Measurements from ENCODE around the gene IBA57.

IBA57 gene

GRCh38 chr1:228161362-228161761, 4.2 kb upstream of the IBA57 start:
- H3F3A ChIP-seq (ENCODE audit: insufficient read depth, low read length): no peaks in the 10 kb centered on the region
- no peak overlapping the region for H3K27ac ChIP-seq (ENCODE audit: low read length)
- TF ChIP-seq EZH2phosphoT487 (IDR thresholded peaks at IDR 0.05; ENCODE audit: low read length) (no peak), EZH2 (optimal IDR thresholded peaks at IDR 0.05; ENCODE audit: low read depth, low read length) (no peak), CTCF (IDR thresholded peaks at IDR 0.05; ENCODE audit: low read length) (no peak)

GRCh38 chr1:228161866-228162265, 3.7 kb upstream of the IBA57 start:
- no peak for DNase-seq

More at GRCh38 chr1:228161362-228161761, 4.2 kb upstream of the IBA57 start:
- Histone ChIP-seq H3K36me3 (replicated peaks; ENCODE audit: insufficient read depth, low read length) (no peaks in the 10 kb centered on the region), H3K79me2 (ENCODE audit: low read length) (peaks cover 2% of the 10 kb centered on the region; the same call in 1 of the 2 replicates), H3K4me3 (ENCODE audit: low read length) (no peak overlapping the region), H3K4me2 (ENCODE audit: low read depth, low read length) (no peak overlapping the region), H4K20me1 (ENCODE audit: insufficient read depth, low read length) (no peaks in the 10 kb centered on the region), H3K27me3 (replicated peaks; ENCODE audit: insufficient read depth, low read length) (no peaks in the 10 kb centered on the region; the same call in 1 of the 2 replicates), H3K9me2 (replicated peaks; ENCODE audit: insufficient read depth, low read length) (no peaks in the 10 kb centered on the region), H3K4me1 (ENCODE audit: low read length) (no peaks in the 10 kb centered on the region), H3K9me3 (replicated peaks; ENCODE audit: insufficient read depth, low read length) (no peaks in the 10 kb centered on the region), H3K9ac (ENCODE audit: low read length) (no peak overlapping the region), H2AFZ (ENCODE audit: low read length) (no peak overlapping the region)
- DNase-seq: no peak

GRCh38 chr1:228162286-228163006, 3.2 kb upstream of the IBA57 start:
- H3K9ac ChIP-seq (ENCODE audit: low read length): no peak overlapping the region
- no peak for TF ChIP-seq CTCF (IDR thresholded peaks at IDR 0.05; ENCODE audit: low read length)
- TF ChIP-seq EZH2 (optimal IDR thresholded peaks at IDR 0.05; ENCODE audit: low read depth, low read length): no peak
- no peak for TF ChIP-seq EZH2phosphoT487 (IDR thresholded peaks at IDR 0.05; ENCODE audit: low read length)
- no peaks in the 10 kb centered on the region for H4K20me1 ChIP-seq (ENCODE audit: insufficient read depth, low read length)
- H3K27ac ChIP-seq (ENCODE audit: low read length): no peak overlapping the region
- H3K4me2 ChIP-seq (ENCODE audit: low read depth, low read length): no peak overlapping the region
- DNase-seq: no peak
- no peaks in the 10 kb centered on the region for H3K9me2 ChIP-seq (replicated peaks; ENCODE audit: insufficient read depth, low read length)
- H3K27me3 ChIP-seq (replicated peaks; ENCODE audit: insufficient read depth, low read length): no peaks in the 10 kb centered on the region; the same call in 1 of the 2 replicates
- no peaks in the 10 kb centered on the region for H3F3A ChIP-seq (ENCODE audit: insufficient read depth, low read length)
- no peak overlapping the region for H2AFZ ChIP-seq (ENCODE audit: low read length)
- peaks cover 12% of the 10 kb centered on the region for H3K79me2 ChIP-seq (ENCODE audit: low read length)
- no peaks in the 10 kb centered on the region for H3K9me3 ChIP-seq (replicated peaks; ENCODE audit: insufficient read depth, low read length)
- no peak overlapping the region for H3K4me3 ChIP-seq (ENCODE audit: low read length)
- H3K4me1 ChIP-seq (ENCODE audit: low read length): peaks cover 5% of the 10 kb centered on the region
- no peaks in the 10 kb centered on the region for H3K36me3 ChIP-seq (replicated peaks; ENCODE audit: insufficient read depth, low read length)

More at GRCh38 chr1:228161866-228162265, 3.7 kb upstream of the IBA57 start:
- Histone ChIP-seq H2AFZ (ENCODE audit: low read length) (no peak overlapping the region), H3K79me2 (ENCODE audit: low read length) (peaks cover 7% of the 10 kb centered on the region), H3K4me3 (ENCODE audit: low read length) (no peak overlapping the region), H3K27ac (ENCODE audit: low read length) (no peak overlapping the region), H3K4me2 (ENCODE audit: low read depth, low read length) (no peak overlapping the region), H3K27me3 (replicated peaks; ENCODE audit: insufficient read depth, low read length) (no peaks in the 10 kb centered on the region; the same call in 1 of the 2 replicates), H4K20me1 (ENCODE audit: insufficient read depth, low read length) (no peaks in the 10 kb centered on the region), H3K9me3 (replicated peaks; ENCODE audit: insufficient read depth, low read length) (no peaks in the 10 kb centered on the region), H3K9ac (ENCODE audit: low read length) (no peak overlapping the region), H3K4me1 (ENCODE audit: low read length) (peaks cover 3% of the 10 kb centered on the region), H3F3A (ENCODE audit: insufficient read depth, low read length) (no peaks in the 10 kb centered on the region), H3K9me2 (replicated peaks; ENCODE audit: insufficient read depth, low read length) (no peaks in the 10 kb centered on the region), H3K36me3 (replicated peaks; ENCODE audit: insufficient read depth, low read length) (no peaks in the 10 kb centered on the region)
- TF ChIP-seq CTCF (IDR thresholded peaks at IDR 0.05; ENCODE audit: low read length): no peak
- TF ChIP-seq EZH2 (optimal IDR thresholded peaks at IDR 0.05; ENCODE audit: low read depth, low read length): no peak
- TF ChIP-seq EZH2phosphoT487 (IDR thresholded peaks at IDR 0.05; ENCODE audit: low read length): no peak
